Effector memory CD8-positive, alpha-beta T cell (primary cell): ENCODE data around the gene CCDC71L.

Experiments used
- ATAC-seq: fragments of 150-1000 bp; cut with Tn5 transposase; replicated peaks from 2 replicates; pipeline ENCODE4 v1.10.0; 2021; ENCODE audit warnings: mild to moderate bottlenecking, moderate library complexity
- DNase-seq, 3 experiments: peaks; one replicate each; pipeline ENCODE4 v3.0.0; 2021
- H3K27ac Mint-ChIP-seq, 2 donors: one replicate each; pipeline ENCODE4 v1.8.0; 2022; ENCODE audit warnings: mild to moderate bottlenecking in 2 of 2, mixed read lengths in 2 of 2, moderate library complexity in 2 of 2
- H3K27me3 Mint-ChIP-seq, 2 donors: one replicate each; pipeline ENCODE4 v1.8.0; 2022; ENCODE audit warnings: mixed read lengths in 2 of 2
- H3K36me3 Mint-ChIP-seq: one replicate; pipeline ENCODE4 v1.8.0; 2022; ENCODE audit warnings: mild to moderate bottlenecking, moderate library complexity, mixed read lengths; ENCODE audit not compliant: insufficient read depth
- H3K4me1 Mint-ChIP-seq, 2 donors: one replicate each; pipeline ENCODE4 v1.8.0; 2022; ENCODE audit warnings: low read depth in 2 of 2, mixed read lengths in 2 of 2
- H3K4me3 Mint-ChIP-seq, 2 donors: one replicate each; pipeline ENCODE4 v1.8.0; 2022; ENCODE audit warnings: mild to moderate bottlenecking in 2 of 2, mixed read lengths in 2 of 2, moderate library complexity in 2 of 2
- H3K9me3 Mint-ChIP-seq, 2 donors: one replicate each; pipeline ENCODE4 v1.8.0; 2022; ENCODE audit warnings: mixed read lengths in 2 of 2

The CCDC71L gene

DNA sequence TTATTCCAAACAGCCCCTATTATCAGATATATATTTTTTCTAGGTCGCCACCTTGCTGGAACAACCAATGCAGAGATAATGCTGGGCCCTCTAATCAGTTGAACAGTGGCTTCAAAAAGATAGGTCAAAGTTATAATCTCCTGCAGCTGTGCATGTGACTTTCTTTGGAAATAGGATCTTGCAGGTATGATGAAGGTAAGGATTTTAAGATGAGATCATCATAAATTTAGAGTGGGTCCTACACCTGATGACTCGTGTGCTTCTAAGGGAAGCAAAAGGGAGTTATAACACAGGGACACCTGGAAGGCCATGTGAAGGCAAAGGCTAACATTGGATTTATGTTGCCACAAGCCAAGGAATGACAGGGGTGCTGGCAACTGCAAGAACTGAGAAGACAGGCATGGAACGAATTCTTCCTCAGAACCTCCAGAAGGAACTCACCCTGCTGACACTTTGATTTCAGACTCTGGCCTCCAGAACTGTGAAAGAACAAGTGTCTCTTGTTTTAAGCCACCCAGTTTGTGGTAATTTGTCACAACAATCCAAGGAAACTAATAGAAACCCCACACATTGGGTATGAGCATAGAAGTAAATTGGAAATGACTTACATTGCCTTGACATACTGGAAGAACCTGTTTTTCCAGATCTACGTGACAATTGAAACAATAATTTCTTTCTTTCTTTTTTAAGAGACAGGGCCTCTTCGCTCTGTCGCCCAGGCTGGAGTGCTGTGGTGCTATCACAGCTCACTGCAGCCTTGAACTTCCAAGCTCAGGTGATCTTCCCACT lies 34.4 kb downstream of the CCDC71L start:
- Mint-ChIP-seq H3K9me3 (no peaks in the 10 kb centered on the region), H3K27me3 (peaks cover 10% of the 10 kb centered on the region in 2 donors), H3K4me1 (no peaks in the 10 kb centered on the region), H3K4me3 (no peak overlapping the region), H3K27ac (no peak overlapping the region), H3K36me3 (no peaks in the 10 kb centered on the region)
- ATAC-seq (no peak), DNase-seq (no peak)

DNA sequence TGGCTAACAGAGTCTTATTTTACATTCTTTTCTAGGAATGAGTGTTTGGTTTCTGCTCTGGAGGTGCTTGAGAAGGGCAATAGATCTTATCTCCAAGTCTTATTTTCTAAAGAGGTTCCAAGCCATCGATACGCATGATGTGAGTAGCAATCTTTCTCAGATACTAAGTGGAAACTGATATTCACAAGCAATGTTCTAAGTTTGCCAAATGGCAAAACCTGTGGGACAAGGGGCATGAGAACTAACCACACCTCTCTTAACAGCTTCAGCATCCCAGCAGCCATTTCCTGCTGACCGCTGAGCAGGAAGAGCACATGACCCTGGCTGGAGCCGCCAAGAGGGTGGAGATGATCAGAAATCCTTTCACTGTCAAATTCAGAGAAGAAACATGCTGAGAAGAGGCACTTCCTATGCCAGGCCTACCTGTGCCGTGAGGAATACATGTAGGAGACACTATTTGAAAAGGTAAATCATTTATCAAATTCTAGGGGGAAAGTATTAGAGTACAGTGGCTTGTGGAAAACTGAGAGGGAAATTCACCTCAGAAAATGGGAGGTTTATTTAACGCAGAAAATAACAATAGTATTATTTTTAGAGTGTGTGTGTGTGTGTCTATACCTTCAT lies 35.2 kb downstream of the CCDC71L start:
- DNase-seq (no peak), ATAC-seq (no peak)
- Mint-ChIP-seq H3K9me3 (no peaks in the 10 kb centered on the region), H3K27me3 (peaks cover 10% of the 10 kb centered on the region in 2 donors), H3K27ac (no peak overlapping the region), H3K4me1 (no peaks in the 10 kb centered on the region), H3K4me3 (no peak overlapping the region), H3K36me3 (no peaks in the 10 kb centered on the region)

DNA sequence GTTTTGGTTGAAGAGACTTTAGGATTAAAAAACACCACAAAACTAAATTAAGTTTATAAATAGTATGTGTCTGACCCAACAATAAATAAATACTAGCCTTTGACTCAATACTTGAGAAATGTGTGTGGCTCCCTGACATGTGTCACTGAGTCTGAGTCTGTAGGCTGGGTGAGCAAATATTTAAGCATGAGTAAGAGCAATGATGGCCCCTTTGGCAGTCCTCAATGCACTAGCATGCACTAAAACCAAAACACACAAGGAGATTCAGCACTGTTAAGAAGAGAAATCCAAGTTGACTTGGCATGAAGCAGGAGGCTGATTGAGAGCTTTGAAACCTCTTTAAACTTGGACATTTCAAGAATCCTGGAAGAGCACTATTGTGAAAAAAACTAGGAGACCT lies 37.1 kb downstream of the CCDC71L start:
- no peak overlapping the region for H3K27ac Mint-ChIP-seq
- H3K4me3 Mint-ChIP-seq, result no peak overlapping the region
- DNase-seq (no peak), ATAC-seq (no peak)
- no peaks in the 10 kb centered on the region for H3K4me1 Mint-ChIP-seq
- H3K27me3 Mint-ChIP-seq, result peaks cover 10 to 23% of the 10 kb centered on the region in 2 donors
- H3K36me3 Mint-ChIP-seq, result no peaks in the 10 kb centered on the region
- no peaks in the 10 kb centered on the region for H3K9me3 Mint-ChIP-seq

DNA sequence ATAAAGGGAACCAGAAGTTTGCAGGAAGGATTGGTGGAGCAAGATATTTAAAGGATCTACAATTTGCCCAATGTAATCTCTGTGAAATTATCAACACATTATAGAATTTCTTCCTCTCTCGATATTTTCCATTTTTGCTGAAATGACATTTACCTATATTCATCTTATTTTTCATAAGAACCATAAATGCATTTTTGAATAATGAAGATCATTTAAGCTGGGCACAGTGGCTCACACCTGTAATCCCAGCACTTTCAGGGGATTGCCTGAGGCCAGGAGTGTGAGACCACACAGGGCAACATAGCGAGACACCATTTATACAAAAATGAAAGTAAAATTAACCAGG lies 37.7 kb downstream of the CCDC71L start:
- Mint-ChIP-seq H3K9me3 (no peaks in the 10 kb centered on the region), H3K4me1 (no peaks in the 10 kb centered on the region), H3K36me3 (no peaks in the 10 kb centered on the region), H3K27ac (no peak overlapping the region), H3K27me3 (peaks cover 10 to 24% of the 10 kb centered on the region in 2 donors), H3K4me3 (no peak overlapping the region)
- ATAC-seq (no peak), DNase-seq (no peak)

DNA sequence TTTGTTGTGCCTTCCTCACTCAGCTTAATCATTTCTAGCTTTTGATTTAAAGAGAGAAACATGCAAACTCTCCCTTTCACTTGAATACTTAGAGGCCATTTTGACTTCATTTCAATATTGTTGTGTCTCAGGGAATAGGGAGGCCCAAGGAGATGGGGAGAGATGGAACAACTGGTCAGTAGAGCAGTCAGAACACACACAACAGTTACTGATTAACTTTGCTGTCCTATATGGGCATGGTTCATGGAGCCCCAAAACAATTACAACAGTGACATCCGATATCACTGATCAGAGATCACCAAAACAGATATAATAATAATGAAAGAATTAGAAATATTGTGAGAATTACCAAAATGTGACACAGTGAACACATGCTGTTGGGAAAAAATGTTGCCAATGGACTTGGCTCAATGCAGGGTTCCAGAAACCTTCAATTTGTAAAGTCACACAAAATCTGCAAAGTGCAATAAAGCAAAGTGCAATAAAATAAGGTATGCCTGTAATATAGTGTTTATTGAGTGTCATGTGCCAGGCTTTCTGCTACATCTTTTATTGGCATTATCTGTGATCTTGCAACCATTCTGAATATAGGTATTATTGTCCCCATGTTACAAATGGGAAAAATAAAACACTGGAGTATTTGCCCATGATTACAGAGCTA lies 38.2 kb downstream of the CCDC71L start:
- Mint-ChIP-seq H3K36me3 (no peaks in the 10 kb centered on the region), H3K27me3 (peaks cover 10 to 25% of the 10 kb centered on the region in 2 donors), H3K27ac (no peak overlapping the region), H3K9me3 (no peaks in the 10 kb centered on the region), H3K4me3 (no peak overlapping the region), H3K4me1 (no peaks in the 10 kb centered on the region)
- no peak for ATAC-seq
- DNase-seq, result no peak

DNA sequence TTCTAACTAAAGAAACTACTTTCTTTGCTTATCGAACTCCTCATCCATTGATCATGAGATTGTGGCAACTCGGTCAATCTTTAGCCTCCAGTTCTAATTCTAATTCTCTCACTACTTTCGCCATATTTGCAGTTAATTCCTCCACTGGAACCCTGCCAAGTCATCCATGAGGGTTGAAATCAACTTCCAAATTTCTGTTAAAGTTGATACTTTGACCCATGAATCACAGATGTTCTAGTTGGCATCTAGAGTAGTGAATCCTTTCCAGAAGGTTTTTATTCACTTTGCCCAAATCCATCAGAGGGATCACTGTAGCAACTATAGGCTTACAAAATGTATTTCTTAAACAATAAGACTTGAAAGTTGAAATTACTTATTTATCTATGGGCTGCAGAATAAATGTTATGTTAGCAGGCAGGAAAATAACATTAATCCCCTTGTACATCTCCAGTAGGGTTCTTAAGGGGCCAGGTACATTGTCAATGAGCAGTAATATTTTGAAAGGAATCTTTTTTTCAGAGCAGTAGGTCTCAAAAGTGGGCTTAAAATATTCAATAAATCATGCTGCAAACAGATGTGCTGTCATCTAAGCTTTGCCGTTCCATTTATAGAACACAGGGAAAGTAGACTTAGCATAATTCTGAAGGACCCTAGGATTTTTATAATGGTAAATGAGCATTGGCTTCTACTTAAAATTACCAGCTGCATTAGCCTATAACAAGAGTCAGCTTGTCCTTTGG lies 39.4 kb downstream of the CCDC71L start:
- Mint-ChIP-seq H3K4me1 (no peaks in the 10 kb centered on the region), H3K9me3 (no peaks in the 10 kb centered on the region), H3K36me3 (no peaks in the 10 kb centered on the region), H3K4me3 (no peak overlapping the region), H3K27me3 (peaks cover 10 to 30% of the 10 kb centered on the region in 2 donors), H3K27ac (no peak overlapping the region)
- ATAC-seq (no peak), DNase-seq (no peak)

DNA sequence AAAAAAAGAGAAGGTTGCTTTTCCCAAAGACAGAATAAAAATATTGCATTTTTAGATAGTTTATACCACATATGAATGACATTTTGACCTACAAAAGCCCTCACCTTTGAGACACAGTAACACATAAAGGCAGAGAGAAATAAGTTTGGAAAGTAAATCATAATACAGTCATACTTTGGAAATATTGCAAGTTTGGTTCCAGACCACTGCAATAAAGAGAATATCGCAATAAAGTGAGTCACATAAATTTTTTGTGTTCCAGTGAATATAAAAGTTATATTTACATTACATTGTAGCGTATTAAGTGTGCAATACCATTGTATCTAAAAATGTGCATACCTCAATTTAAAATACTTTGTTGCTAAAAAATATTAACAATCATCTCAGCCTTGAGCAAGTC lies 40.3 kb downstream of the CCDC71L start:
- no peaks in the 10 kb centered on the region for H3K36me3 Mint-ChIP-seq
- no peak overlapping the region for H3K4me3 Mint-ChIP-seq
- no peaks in the 10 kb centered on the region for H3K9me3 Mint-ChIP-seq
- H3K4me1 Mint-ChIP-seq, result no peaks in the 10 kb centered on the region
- H3K27ac Mint-ChIP-seq, result no peak overlapping the region
- H3K27me3 Mint-ChIP-seq, result peaks cover 14 to 35% of the 10 kb centered on the region in 2 donors
- DNase-seq (no peak), ATAC-seq (no peak)

DNA sequence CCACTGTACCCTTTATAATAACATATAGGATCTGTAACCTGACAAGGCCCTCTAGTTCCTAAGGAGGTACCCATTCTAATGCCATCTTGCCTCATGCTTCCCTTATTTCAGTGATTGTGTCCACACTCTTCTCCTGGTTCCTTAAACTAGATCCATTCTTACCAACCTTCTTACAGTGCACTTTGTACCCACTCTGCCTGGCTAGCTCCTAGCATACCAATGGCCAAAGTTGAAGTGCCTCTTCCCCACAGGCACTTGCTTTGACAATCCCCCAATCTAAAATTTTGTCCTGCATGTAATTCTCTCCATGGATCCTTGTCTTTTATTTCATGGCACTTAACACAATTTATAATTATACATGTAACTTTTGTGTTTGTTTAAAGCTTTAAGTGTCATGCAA lies 40.9 kb downstream of the CCDC71L start:
- no peak for DNase-seq
- Mint-ChIP-seq H3K4me3 (no peak overlapping the region), H3K4me1 (no peaks in the 10 kb centered on the region), H3K36me3 (no peaks in the 10 kb centered on the region), H3K9me3 (no peaks in the 10 kb centered on the region), H3K27ac (no peak overlapping the region), H3K27me3 (peaks cover 8 to 30% of the 10 kb centered on the region in 2 donors)
- ATAC-seq, result no peak

DNA sequence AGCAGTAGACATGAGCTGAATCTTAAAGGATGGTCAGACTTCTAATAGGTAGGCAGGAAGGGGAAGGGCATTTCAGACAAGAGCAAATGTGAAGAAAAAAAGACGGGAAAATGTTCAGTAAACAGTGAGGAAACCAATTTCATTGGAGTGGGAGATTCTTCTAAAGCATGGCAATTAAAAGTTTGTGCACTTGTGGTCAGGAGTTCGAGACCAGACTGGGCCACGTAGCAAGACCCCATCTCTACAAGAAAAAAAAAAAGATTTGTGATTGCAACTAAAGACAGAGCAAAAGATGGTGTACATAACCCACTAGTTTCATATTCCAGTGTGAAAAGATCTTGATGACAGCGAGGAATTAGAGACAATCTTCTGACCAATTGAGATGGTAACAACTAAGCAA lies 41.7 kb downstream of the CCDC71L start:
- ATAC-seq, result no peak
- Mint-ChIP-seq H3K27ac (no peak overlapping the region), H3K36me3 (no peaks in the 10 kb centered on the region), H3K4me1 (no peaks in the 10 kb centered on the region), H3K4me3 (no peak overlapping the region), H3K27me3 (peaks cover 7 to 25% of the 10 kb centered on the region in 2 donors), H3K9me3 (no peaks in the 10 kb centered on the region)
- DNase-seq, result no peak

DNA sequence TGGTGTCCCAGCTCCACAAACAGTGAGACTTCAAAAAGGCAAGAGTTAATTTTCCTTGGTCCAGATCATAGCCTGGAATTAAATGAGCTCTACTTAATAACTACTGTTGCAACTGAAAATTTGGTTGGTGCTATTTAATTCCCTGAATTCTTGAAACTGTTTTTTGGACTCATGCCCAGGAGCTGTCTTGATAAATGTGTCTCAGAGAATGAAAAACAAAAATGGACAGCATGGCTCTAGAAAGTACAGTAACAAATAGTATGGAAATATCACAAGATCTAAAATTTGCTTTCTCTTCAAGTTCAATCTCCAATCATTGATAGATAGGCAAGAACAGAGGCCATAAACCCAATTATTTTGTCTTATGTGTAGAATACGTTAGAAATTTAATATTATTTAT lies 42.5 kb downstream of the CCDC71L start:
- ATAC-seq (no peak), DNase-seq (no peak)
- Mint-ChIP-seq H3K4me3 (no peak overlapping the region), H3K27me3 (peaks cover 7 to 25% of the 10 kb centered on the region in 2 donors), H3K27ac (no peak overlapping the region), H3K9me3 (no peaks in the 10 kb centered on the region), H3K4me1 (no peaks in the 10 kb centered on the region), H3K36me3 (no peaks in the 10 kb centered on the region)

DNA sequence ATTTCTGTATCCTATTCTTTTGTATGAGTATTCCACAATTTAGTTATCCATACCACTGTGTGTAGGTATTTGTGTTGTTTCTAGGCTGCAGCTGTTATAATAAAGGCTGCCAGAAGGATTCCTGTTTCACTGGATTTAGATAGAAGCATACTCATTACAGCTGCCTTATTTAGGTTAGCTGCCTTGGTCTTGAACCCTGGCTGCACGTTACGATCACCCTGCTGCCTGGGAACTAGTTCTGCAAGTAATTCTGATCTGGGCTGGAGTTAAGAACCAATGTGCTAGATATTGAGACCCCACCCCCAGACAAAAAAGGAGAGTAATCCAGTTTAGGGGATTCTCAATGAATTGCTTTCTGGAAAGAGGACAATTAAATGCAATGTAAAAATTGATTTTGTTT lies 43.1 kb downstream of the CCDC71L start:
- ATAC-seq, result no peak
- no peak for DNase-seq
- H3K27ac Mint-ChIP-seq, result no peak overlapping the region
- H3K4me1 Mint-ChIP-seq, result no peaks in the 10 kb centered on the region
- peaks cover 7 to 25% of the 10 kb centered on the region in 2 donors for H3K27me3 Mint-ChIP-seq
- no peak overlapping the region for H3K4me3 Mint-ChIP-seq
- H3K36me3 Mint-ChIP-seq, result no peaks in the 10 kb centered on the region
- no peaks in the 10 kb centered on the region for H3K9me3 Mint-ChIP-seq

DNA sequence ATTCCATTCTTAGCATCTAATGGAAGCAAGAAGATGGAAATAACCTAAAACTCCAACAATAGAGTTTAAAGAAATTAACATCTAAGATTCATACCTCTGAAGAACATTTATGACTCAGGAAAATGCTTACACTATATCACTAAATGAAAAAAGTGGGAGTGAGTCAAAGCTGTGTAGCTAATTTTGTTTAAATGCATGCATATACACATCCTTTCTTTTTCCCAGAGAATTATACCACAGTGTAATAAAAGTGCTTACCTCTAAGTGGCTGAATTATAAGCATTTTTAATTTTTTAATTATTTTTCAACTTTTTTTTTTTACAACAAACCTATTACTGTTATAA lies 44.3 kb downstream of the CCDC71L start:
- H3K4me1 Mint-ChIP-seq, result no peaks in the 10 kb centered on the region
- H3K27ac Mint-ChIP-seq, result no peak overlapping the region
- H3K27me3 Mint-ChIP-seq, result peaks cover 7 to 25% of the 10 kb centered on the region in 2 donors
- ATAC-seq (no peak), DNase-seq (no peak)
- no peaks in the 10 kb centered on the region for H3K36me3 Mint-ChIP-seq
- H3K9me3 Mint-ChIP-seq, result no peaks in the 10 kb centered on the region
- H3K4me3 Mint-ChIP-seq, result no peak overlapping the region

DNA sequence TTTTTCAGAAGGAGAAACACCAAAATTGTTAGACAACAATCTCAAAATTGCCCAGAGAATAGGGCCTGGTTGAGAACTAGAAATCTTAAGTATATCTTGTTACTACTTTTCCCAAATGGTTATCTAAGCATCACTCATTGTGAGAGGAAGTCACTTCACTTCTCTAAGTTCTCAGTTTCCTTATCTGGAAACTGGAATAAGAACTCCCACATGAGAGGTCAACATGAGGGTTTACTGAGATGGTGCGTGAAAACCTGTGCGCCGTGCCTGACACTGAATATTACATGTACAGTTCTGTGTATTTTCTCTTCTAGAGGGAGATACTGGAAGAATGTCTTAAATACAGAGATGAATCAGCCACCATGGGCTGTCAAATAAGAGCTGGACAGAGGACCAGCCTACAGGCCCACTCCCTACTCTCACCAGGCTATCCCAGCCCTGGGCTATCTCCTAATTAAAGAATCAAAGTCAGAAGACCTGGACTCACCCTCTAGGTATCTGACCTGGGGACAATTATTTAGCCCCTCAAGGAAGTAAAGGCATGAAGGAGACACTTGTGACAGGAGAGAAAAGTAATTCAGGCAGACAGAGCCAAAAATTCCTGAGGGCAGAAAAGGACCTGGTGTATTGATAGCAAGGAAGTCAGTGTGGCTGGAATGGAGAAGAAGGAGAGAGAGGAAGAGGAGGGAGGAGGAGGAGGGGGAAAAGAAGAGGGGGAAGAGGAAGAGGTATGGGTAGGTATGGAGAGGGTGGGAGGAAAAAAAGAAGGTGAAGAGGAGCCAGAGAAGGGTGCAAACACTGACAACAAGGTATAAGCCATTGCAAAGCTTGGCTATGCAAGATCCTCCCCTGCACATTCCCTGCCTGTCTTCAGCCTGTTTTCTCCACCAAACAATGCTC lies 44.9 kb downstream of the CCDC71L start:
- no peak for ATAC-seq
- H3K4me1 Mint-ChIP-seq, result no peaks in the 10 kb centered on the region
- H3K9me3 Mint-ChIP-seq, result no peaks in the 10 kb centered on the region
- no peak for DNase-seq
- H3K36me3 Mint-ChIP-seq, result no peaks in the 10 kb centered on the region
- H3K27ac Mint-ChIP-seq, result no peak overlapping the region
- no peak overlapping the region for H3K4me3 Mint-ChIP-seq
- peaks cover 7 to 25% of the 10 kb centered on the region in 2 donors for H3K27me3 Mint-ChIP-seq
